ENCODE measurements around the gene ABLIM3. TPM values are rescaled to one million over a fixed set of nuclear protein-coding genes. Genes with fewer than 3 reads are reported as not detected.

The ABLIM3 gene
- total RNA-seq, 1 donor from 2014 or later: 50.8 TPM

DNA sequence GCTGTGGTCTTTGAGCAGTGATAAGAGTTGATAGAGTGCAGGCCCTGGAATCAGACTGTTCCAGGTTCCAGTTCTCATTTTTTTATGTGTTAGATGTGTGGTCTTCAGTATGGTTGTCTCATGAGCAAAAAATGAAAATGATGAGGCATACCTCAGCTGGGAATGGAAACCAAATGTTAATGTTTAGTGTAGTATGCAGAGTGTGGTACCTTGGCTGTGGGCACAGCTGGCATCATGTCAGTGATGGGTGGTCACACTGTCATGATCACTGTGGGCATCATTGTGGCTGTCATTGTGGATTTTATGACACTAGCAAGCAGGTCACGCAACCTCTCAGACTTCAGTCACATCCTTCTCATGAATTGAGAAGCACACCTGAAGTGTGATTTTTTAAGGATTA lies 6.4 kb downstream of the ABLIM3 start:
- Histone ChIP-seq H3K4me1 (peaks cover 26% of the 10 kb centered on the region), H3K4me3 (no peak overlapping the region), H3K27me3 (no peaks in the 10 kb centered on the region), H3K27ac (no peak overlapping the region), H3K36me3 (no peaks in the 10 kb centered on the region), H3K9me3 (no peaks in the 10 kb centered on the region)
- TF ChIP-seq, protein P1, sequence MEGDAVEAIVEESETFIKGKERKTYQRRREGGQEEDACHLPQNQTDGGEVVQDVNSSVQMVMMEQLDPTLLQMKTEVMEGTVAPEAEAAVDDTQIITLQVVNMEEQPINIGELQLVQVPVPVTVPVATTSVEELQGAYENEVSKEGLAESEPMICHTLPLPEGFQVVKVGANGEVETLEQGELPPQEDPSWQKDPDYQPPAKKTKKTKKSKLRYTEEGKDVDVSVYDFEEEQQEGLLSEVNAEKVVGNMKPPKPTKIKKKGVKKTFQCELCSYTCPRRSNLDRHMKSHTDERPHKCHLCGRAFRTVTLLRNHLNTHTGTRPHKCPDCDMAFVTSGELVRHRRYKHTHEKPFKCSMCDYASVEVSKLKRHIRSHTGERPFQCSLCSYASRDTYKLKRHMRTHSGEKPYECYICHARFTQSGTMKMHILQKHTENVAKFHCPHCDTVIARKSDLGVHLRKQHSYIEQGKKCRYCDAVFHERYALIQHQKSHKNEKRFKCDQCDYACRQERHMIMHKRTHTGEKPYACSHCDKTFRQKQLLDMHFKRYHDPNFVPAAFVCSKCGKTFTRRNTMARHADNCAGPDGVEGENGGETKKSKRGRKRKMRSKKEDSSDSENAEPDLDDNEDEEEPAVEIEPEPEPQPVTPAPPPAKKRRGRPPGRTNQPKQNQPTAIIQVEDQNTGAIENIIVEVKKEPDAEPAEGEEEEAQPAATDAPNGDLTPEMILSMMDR (IDR thresholded peaks at IDR 0.05): no peak
- TF ChIP-seq POLR2A (IDR thresholded peaks at IDR 0.05): no peak
- TF ChIP-seq POLR2AphosphoS5 (IDR thresholded peaks at IDR 0.05; ENCODE audit: insufficient read depth in 1 of 2, low read depth in 1 of 2): no peak
- DNase-seq (ENCODE audit: extremely low spot score in 2 of 2): no peak
- intact Hi-C loops (cut with DNase I): no loop called here

DNA sequence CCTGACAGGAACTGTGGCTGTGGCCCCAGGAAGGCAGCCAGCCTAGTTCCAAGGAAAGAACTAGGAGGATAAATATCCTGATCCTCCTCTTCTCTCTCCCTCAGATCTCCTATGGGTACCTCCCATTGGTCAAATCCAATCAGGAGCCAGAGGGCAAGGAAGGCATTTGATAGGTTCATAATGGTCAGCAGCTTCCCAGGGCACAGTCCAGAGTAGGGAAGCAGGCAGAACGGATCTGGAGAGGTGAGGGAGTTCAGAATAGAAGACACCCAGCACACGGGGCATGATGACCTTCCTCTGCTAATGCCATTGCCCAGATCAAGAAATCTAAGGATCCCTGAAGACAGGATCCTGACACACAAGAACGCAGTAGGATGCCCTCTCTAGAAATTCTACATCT lies 8.6 kb downstream of the ABLIM3 start:
- no peak overlapping the region for H3K4me3 ChIP-seq
- H3K36me3 ChIP-seq: no peaks in the 10 kb centered on the region
- intact Hi-C loops (cut with DNase I): no loop called here
- DNase-seq (ENCODE audit: extremely low spot score in 2 of 2): no peak
- H3K27me3 ChIP-seq: no peaks in the 10 kb centered on the region
- TF ChIP-seq, protein P1 (IDR thresholded peaks at IDR 0.05): no peak
- TF ChIP-seq POLR2A (IDR thresholded peaks at IDR 0.05): no peak
- no peak for TF ChIP-seq POLR2AphosphoS5 (IDR thresholded peaks at IDR 0.05; ENCODE audit: insufficient read depth in 1 of 2, low read depth in 1 of 2)
- peak overlapping the region; percentile 49 for H3K27ac ChIP-seq
- H3K4me1 ChIP-seq: peaks cover 7% of the 10 kb centered on the region
- H3K9me3 ChIP-seq: no peaks in the 10 kb centered on the region

DNA sequence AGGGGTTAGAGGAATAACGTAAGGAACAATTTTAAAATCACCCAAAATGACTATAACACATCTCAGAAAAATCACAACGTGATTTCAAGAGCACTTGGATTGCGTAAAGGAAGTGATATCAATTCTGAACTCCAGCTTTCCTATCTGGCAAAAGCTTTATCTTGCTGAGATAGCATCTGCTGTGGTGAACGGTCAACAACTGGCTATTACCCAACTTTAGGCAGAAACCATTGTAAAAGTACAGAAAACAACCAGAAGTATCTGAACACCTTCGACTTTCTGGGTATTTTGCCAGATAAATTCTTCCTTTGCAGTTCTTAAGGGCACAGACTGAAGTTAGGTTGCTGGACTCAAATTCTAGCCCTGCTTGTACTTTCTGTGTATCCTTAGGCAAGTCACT lies 9.2 kb downstream of the ABLIM3 start:
- Histone ChIP-seq H3K27ac (peak overlapping the region; percentile 49), H3K36me3 (no peaks in the 10 kb centered on the region), H3K9me3 (no peaks in the 10 kb centered on the region), H3K4me3 (no peak overlapping the region), H3K27me3 (no peaks in the 10 kb centered on the region), H3K4me1 (peaks cover 7% of the 10 kb centered on the region)
- DNase-seq (ENCODE audit: extremely low spot score in 2 of 2): no peak
- TF ChIP-seq POLR2AphosphoS5 (IDR thresholded peaks at IDR 0.05; ENCODE audit: insufficient read depth in 1 of 2, low read depth in 1 of 2): no peak
- no peak for TF ChIP-seq POLR2A (IDR thresholded peaks at IDR 0.05)
- TF ChIP-seq, protein P1 (IDR thresholded peaks at IDR 0.05): no peak
- intact Hi-C loops (cut with DNase I): no loop called here

DNA sequence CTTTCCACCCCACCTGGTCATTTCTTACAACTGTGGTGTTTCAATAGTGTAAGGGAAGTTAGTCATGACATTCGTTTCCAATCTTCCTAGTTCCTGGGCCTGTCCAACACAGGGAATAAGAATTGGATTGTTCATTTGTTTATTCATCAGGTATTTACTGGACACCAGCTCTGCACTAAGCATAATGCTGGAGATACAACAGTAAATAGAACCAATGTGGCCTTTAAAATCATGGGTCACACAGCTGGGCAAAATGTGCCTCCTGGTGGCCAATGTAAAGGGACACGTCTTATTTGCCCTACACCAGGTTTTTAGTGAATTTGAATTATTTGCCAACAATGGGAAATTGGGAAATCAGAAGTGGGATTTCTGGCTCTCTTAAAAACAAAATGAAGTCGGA lies 10.4 kb downstream of the ABLIM3 start:
- Histone ChIP-seq H3K27ac (peak overlapping the region; percentile 14), H3K36me3 (no peaks in the 10 kb centered on the region), H3K27me3 (no peaks in the 10 kb centered on the region), H3K9me3 (no peaks in the 10 kb centered on the region), H3K4me3 (no peak overlapping the region), H3K4me1 (peaks cover 7% of the 10 kb centered on the region)
- no peak for DNase-seq (ENCODE audit: extremely low spot score in 2 of 2)
- intact Hi-C loops (cut with DNase I): no loop called here
- TF ChIP-seq POLR2AphosphoS5 (IDR thresholded peaks at IDR 0.05; ENCODE audit: insufficient read depth in 1 of 2, low read depth in 1 of 2): no peak
- TF ChIP-seq POLR2A (IDR thresholded peaks at IDR 0.05): no peak
- TF ChIP-seq, protein P1 (IDR thresholded peaks at IDR 0.05): no peak

DNA sequence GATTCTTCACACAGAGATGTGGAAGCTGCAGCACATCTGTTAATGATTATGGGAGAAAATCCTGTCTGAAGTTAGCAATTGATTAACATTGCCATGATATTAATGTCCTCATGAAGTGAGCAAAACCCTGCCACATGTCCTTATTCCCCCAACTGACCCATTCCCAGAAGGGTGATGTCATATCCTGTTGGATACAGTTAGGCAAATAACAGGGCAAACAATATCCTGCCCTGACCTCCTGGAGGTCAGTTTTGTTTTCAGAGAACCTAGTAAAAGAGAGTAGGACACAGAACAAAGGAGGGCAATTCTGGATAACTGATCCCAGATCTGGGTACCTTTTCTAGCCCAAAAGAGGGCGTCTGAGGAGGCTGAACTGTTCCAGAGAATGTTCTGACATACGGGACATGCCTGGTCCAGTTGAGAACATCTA lies 11.0 kb downstream of the ABLIM3 start:
- TF ChIP-seq POLR2AphosphoS5 (IDR thresholded peaks at IDR 0.05; ENCODE audit: insufficient read depth in 1 of 2, low read depth in 1 of 2) (peak in 1 of 2 donors; percentile 22), POLR2A (IDR thresholded peaks at IDR 0.05) (no peak)
- TF ChIP-seq, protein P1 (IDR thresholded peaks at IDR 0.05): no peak
- intact Hi-C loops (cut with DNase I): no loop called here
- H3K4me1 ChIP-seq: peaks cover 7% of the 10 kb centered on the region
- H3K27ac ChIP-seq: peak overlapping the region; percentile 14
- no peak for DNase-seq (ENCODE audit: extremely low spot score in 2 of 2)
- H3K9me3 ChIP-seq: no peaks in the 10 kb centered on the region
- H3K27me3 ChIP-seq: no peaks in the 10 kb centered on the region
- no peak overlapping the region for H3K4me3 ChIP-seq
- no peaks in the 10 kb centered on the region for H3K36me3 ChIP-seq
